ENCODE results near the gene IGLON5. TPM values are rescaled to one million over a fixed set of nuclear protein-coding genes. Genes with fewer than 3 reads are reported as not detected.

IGLON5 gene
- 1 to 10 TPM in 4 of 5 donors, under 1 TPM in 1; 0.63 to 2.5 (median 2.1) TPM for polyA plus RNA-seq (ENCODE audit: insufficient read depth in 1 of 5, insufficient read length in 5 of 5, low replicate concordance in 1 of 5)
- long read RNA-seq, donor 1, partial matches to known transcripts = 0 of 2 reads
- long read RNA-seq, donor 1, other reads (novel, unspliced or antisense) = 0 of 2 reads
- long read RNA-seq, donor 2, partial matches to known transcripts = 0 of 4 reads
- long read RNA-seq, donor 2, other reads (novel, unspliced or antisense) = 0 of 4 reads
- long read RNA-seq, donor 3 = 0 reads
- long read RNA-seq, donor 4 = 0 reads
- long read RNA-seq, donor 5 = 0 reads
- long read RNA-seq, donor 6, partial matches to known transcripts = 101 of 196 reads
- long read RNA-seq, donor 6, other reads (novel, unspliced or antisense) = 95 of 196 reads
- long read RNA-seq, donor 7 = 0 reads
- long read RNA-seq, donor 8, partial matches to known transcripts = 0 of 2 reads
- long read RNA-seq, donor 8, other reads (novel, unspliced or antisense) = 0 of 2 reads

- DNase-seq = no peak
Measured at GRCh38 chr19:51311351-51312257, at the start of gene IGLON5. Gene IGLON5 (plus strand): TSS chr19:51311644. CDS start chr19:51311848, 204 bp downstream.

- DNase-seq = no peak
Measured at GRCh38 chr19:51263808-51264207, 47.6 kb upstream of the IGLON5 start.

DNA sequence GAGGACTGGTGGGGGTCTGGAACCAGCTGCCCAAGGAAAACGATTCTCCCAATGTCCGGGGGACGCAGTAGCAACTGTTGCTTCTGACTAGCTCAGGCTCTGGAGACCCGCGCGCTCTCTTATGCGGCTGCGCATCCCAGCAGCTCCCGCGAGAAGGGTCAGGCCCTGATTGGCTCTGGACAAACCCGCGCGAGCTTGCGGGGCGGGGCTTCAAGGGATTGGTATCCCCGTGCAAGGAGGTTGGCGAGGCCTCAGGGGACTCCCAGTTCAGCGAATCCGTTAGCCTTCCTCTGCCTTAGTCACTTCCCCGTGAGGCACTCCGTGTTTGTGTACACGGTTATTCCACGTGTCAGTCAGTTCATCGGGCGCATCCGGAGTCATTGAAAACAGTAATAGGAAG, 40.4 kb upstream of the IGLON5 start:
- DNase-seq = no peak

DNA sequence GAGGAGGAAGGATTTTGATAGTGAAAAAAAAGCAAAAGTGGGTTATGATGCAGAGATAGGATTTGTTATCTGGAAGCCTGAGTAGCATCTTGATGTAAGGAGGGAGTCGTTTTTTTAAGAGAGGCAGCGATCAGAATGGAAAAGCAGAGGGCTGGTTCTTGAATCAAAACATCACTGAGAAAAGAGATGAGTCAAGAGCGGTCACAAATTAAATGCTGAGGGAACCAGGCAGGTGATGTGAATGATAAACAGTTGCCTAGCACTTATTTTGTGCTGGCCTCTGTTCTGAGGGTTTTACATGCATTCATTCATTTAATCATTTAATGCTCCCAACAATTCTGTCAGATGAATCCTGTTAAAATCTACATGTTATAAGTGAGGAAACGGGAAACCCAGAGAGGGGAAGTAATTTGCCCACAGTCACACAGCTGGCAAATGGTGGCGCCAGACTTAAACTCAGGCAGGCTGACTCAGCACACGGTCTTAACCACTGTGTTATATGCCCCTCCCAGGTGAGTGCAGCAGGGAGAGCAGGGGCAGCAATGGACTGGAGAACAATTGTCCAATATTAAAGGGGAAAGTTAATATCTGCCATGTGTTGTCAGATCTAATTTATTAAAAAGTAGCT, 39.1 kb upstream of the IGLON5 start:
- DNase-seq = no peak

DNA sequence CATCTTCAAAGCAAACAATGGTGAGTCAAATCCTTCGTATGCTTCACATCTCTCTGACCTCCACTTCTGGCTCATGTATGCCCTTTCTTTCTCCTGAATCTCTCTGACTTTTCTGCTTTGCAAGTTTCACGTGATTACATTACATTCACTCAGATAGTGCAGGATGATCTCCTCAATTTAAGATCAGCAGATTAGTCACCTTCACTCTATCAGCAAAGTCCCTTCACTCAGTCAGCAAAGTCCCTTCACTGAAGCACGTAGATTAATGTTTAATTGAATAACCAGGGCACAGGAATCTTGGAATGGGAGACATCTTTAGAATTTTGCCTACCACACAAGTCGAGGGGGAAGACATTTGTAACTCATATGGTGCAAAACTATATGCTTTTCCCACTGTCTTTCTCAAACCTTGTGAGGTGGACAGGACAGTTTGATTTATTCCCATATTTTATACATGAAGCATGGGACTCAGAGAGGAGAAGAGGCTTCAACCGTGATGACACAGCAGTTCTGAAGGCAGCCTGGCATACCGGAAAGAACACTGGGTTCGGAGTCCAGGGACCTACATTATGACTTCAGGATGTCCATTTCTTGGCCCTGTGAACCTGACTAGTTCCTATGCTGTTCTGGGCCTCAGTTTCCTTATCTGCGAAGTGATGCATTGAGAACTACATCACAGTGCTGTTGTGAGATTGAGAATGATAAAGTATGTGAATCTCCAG, 37.2 kb upstream of the IGLON5 start:
- no peak for DNase-seq

GRCh38 chr19:51277112-51277511, 34.3 kb upstream of the IGLON5 start:
- DNase-seq = no peak

- no peak for DNase-seq
Measured at GRCh38 chr19:51282335-51282734, 29.1 kb upstream of the IGLON5 start.

DNA sequence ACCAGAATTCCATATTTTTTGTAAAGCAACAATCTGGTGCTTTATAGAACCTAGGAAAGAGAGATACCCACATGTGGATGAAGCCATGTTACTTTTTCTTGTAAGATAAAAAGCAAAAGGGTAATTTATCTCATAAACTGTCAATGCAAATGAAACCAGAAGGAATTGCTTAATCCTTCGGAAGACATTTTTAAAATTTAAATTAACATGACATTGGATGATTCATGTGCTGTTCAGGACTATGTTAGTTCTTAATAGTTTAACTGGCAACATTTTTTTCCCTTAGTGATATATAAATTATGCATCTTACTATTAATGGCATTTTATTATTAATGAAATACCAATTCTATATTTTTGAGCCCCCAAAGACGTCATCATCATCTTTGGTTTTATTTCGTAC, 25.8 kb upstream of the IGLON5 start:
- DNase-seq = no peak

DNA sequence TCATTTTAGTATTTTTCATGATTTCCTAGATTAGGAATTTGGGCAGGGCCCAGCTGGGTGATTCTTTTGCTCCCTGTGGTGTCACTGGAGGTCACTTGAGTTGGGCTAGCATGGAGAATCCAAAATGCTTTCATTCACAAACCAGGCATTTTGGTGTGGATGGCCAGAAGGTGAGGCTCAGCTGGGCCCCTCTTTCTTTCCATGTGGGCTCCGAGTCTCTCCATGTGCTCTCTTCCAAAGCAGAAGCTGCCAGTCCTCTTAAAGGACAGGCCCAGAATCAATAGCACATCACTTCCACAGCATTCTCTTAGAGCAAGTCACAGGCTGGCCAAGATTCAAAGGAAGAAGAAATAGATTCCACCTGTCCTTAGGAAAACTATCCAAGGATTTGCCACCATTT, 21.8 kb upstream of the IGLON5 start:
- DNase-seq = no peak

DNA sequence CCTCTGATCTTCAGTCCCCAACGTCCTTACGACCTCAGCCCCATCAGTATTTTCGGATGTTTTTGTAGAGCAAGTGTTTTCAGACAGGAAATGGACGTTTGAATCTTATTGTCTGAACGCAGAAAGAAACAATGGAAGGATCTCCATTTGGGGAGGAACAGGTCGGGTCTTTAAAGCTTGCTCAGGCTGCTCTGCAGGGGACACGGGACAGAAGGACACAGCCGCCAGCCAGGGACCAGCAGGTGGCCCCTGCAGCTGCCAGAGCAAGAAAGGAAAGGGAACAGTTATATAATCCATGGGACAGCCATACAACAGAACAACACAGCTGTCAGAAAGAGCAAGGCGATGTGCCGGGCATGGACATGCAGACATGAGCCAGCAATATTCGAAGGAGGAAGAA, 18.5 kb upstream of the IGLON5 start:
- DNase-seq = no peak

DNA sequence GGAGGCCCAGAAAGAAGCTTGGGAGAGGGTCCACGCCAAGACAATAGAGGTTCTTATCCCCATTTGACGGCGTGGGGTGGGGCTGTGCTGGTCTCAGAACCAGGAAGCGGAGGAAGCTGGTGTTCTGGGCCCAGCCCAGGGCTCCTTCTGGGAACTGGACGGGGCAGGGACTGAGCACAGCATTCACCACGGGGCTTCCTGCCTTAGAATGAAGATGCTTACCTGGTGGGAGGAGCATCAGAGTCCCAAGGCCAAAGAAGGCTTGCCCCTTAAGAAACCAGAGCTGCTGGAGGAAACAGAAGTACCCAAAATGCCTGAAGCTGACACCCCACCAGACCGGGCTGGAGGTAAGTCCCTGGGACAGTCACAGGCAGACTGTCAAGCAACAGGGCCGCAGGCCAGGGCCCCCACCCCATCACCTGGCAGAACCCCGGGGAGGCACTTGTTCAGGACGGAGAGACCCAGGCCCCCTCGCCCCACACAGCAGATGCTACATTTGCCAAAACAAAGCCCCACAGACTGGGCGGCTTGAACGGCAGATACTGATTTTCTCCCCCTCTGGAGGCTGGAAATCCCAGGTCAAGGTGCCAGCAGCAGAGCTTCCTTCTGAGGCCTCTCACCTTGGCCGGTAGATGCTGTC, 17.8 kb upstream of the IGLON5 start:
- DNase-seq = no peak

- DNase-seq = no peak
Measured at GRCh38 chr19:51294211-51294976, 17.1 kb upstream of the IGLON5 start.

GRCh38 chr19:51294977-51295375, 16.5 kb upstream of the IGLON5 start:
- no peak for DNase-seq

- no peak for DNase-seq
Measured at GRCh38 chr19:51295382-51296126, 15.9 kb upstream of the IGLON5 start.

DNA sequence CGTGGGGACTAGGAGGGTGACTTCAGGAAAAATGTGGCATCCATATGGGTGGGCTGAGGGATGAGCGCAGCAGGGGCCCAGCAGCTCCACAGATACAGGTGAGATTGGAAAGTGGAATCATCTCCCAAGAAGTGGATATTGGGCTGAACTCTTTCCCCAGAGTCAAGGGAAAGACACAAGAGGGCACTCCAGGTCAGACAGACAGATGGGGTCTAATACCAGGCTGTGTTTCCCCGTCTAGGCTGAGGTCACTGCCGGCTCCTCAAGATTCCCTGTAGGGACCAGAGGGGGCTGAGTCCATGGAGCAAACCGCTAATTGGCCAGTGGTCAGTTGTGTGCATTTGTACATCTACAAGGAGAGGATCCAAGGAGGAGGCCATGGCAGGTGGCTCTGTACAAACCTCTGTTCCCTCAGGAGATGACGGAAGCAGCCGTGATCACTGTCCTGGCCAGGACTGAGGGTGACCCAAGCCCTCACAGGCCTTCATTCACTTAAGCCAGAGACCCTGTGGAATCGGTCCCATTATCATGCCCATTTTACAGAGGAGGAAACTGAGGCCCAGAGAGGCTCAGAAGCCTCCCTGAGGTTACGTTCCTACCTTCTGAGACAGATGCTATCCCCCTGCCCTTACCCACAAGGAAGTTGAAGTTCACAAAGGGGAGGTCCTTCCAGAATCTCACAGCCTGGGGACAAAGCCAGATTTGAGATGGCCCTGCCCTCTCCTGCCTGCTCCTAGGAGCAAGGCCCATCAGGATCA, 14.9 kb upstream of the IGLON5 start:
- no peak for DNase-seq

DNA sequence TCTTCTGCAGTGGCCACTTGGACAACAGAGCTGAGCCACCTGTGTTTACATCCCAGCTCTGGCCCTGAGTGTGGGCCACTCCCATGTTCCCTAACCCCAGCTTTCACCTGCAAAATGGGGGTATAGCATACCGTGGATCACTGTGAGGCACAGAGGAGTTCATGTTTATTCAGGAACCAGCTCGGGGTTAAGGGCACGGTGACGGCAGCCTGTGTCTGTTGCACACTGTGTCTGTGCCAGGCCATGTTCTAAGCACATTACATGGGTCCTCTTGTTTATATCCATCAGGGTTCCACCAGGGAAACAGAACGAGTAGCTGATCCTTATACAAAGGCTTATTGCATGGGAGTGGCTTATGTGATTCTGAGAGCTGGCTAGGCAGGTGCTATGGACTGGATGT, 14.0 kb upstream of the IGLON5 start:
- no peak for DNase-seq

- no peak for DNase-seq
Measured at GRCh38 chr19:51301266-51301665, 10.2 kb upstream of the IGLON5 start.

- no peak for DNase-seq
Measured at GRCh38 chr19:51305479-51305878, 6.0 kb upstream of the IGLON5 start.

DNA sequence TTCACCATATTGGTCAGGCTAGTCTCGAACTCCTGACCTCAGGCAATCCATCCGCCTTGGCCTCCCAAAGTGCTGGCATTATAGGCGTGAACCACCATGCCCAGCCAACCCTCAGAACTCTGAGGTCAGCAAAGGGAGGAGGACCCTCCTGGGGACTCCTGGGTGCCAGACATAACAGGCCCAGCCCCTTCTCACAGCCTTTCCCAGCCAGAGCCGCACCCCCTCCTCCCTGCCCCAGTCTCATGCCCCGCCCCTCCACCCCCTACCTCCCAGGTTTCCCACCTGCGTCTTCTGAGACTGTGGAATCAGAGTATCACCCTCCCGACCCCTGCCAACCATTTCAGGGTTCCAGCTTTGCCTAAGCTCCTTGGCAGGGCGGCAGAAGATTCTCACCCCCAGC, 5.2 kb downstream of the IGLON5 start:
- no peak for DNase-seq
